IMR-90 (cell line): ENCODE measurements around the gene MYO9B. TPM values are rescaled to one million over a fixed set of nuclear protein-coding genes. Genes with fewer than 3 reads are reported as not detected.

Source experiments
- ATAC-seq: fragments of 200-7000 bp; cut with Tn5 transposase; 2 replicates; pipeline ENCODE4 v1.9.1; 2020; ENCODE audit warnings: low read depth, mild to moderate bottlenecking, moderate library complexity
- BruUV-seq: library from RNA; stranded (reverse); fragments of 400-500 nt; replicated peaks from 2 replicates; lab custom pipeline; 2021; lab: Mats Ljungman, UMichigan
- CTCF ChIA-PET: fragments of 300-600 bp; formaldehyde crosslinking; extraction: SDS; loops from one replicate; lab custom pipeline; 2021; ENCODE audit warnings: antibody characterized with exemption; lab: Yijun Ruan, JAX
- POLR2A ChIA-PET: fragments of 300-600 bp; sonication (Branson Sonifier 250); formaldehyde crosslinking; loops from one replicate; lab custom pipeline; 2022; ENCODE audit warnings: antibody characterized with exemption; ENCODE audit not compliant: unreplicated experiment; lab: Charles Lee
- DNase-seq: peaks from one replicate; pipeline ENCODE4 v3.0.0; 2013
- H2AFZ ChIP-seq: replicated peaks from 2 replicates; pipeline ENCODE3; 2013; ENCODE audit warnings: low read length, mild to moderate bottlenecking; ENCODE audit not compliant: poor library complexity
- H2AK5ac ChIP-seq: 2 replicates; pipeline ENCODE4 v1.6.1; 2013; ENCODE audit warnings: low read depth, low read length, inconsistent platforms
- H2AK9ac ChIP-seq: replicated peaks from 2 replicates; pipeline ENCODE3; 2013; ENCODE audit warnings: mild to moderate bottlenecking, low read depth, low read length, moderate library complexity; ENCODE audit not compliant: poor library complexity
- H2BK120ac ChIP-seq: 2 replicates; pipeline ENCODE4 v1.6.1; 2013; ENCODE audit warnings: low read depth, low read length, inconsistent platforms
- H2BK15ac ChIP-seq: 3 replicates; pipeline ENCODE4 v1.6.1; 2013; ENCODE audit warnings: low read depth, low read length, inconsistent platforms
- H2BK20ac ChIP-seq: 2 replicates; pipeline ENCODE4 v1.6.1; 2013; ENCODE audit warnings: low read depth, mild to moderate bottlenecking, inconsistent platforms, low read length, moderate library complexity
- H2BK5ac ChIP-seq: 2 replicates; pipeline ENCODE4 v1.6.1; 2013; ENCODE audit warnings: mild to moderate bottlenecking, low read depth, low read length, inconsistent platforms; ENCODE audit not compliant: poor library complexity, severe bottlenecking
- H3K14ac ChIP-seq: replicated peaks from 2 replicates; pipeline ENCODE4 v1.6.1; 2013; ENCODE audit warnings: low read depth, low read length, inconsistent platforms
- H3K18ac ChIP-seq: 2 replicates; pipeline ENCODE4 v1.6.1; 2013; ENCODE audit warnings: low read depth, low read length, control low read depth
- H3K23ac ChIP-seq: 2 replicates; pipeline ENCODE4 v1.6.1; 2013; ENCODE audit warnings: low read depth, low read length, inconsistent platforms
- H3K27ac ChIP-seq: 2 replicates; pipeline ENCODE4 v1.5.1; 2013; ENCODE audit warnings: mild to moderate bottlenecking, control low read depth, low read length; ENCODE audit not compliant: insufficient read depth
- H3K27me3 ChIP-seq: 2 replicates; pipeline ENCODE4 v1.6.1; 2013; ENCODE audit warnings: low read length; ENCODE audit not compliant: control insufficient read depth, insufficient read depth
- H3K36me3 ChIP-seq: 2 replicates; pipeline ENCODE4 v1.6.1; 2013; ENCODE audit warnings: low read length, mixed read lengths; ENCODE audit not compliant: control insufficient read depth, insufficient read depth
- H3K4ac ChIP-seq: 2 replicates; pipeline ENCODE4 v1.6.1; 2013; ENCODE audit warnings: low read depth, low read length, inconsistent platforms
- H3K4me1 ChIP-seq: 2 replicates; pipeline ENCODE4 v1.6.1; 2013; ENCODE audit warnings: low read length, mixed read lengths; ENCODE audit not compliant: control insufficient read depth, insufficient read depth
- H3K4me2 ChIP-seq: 2 replicates; pipeline ENCODE4 v1.6.1; 2013; ENCODE audit warnings: low read depth, mild to moderate bottlenecking, control low read depth, low read length, moderate library complexity
- H3K4me3 ChIP-seq: 2 replicates; pipeline ENCODE4 v1.5.1; 2013; ENCODE audit warnings: low read depth, mild to moderate bottlenecking, control low read depth, low read length, moderate library complexity; ENCODE audit not compliant: insufficient read depth
- H3K56ac ChIP-seq: 2 replicates; pipeline ENCODE4 v1.6.1; 2013; ENCODE audit warnings: low read length, inconsistent platforms; ENCODE audit not compliant: insufficient read depth; ENCODE audit errors: extremely low read depth
- H3K79me1 ChIP-seq, 2 experiments: 2 replicates each; pipeline ENCODE4 v1.6.1; 2013; ENCODE audit warnings: low read length in 2 of 2, inconsistent platforms in 1 of 2, low read depth in 1 of 2
- H3K9ac ChIP-seq: 2 replicates; pipeline ENCODE4 v1.6.1; 2013; ENCODE audit warnings: low read depth, low read length, control low read depth
- H3K9me1 ChIP-seq: 2 replicates; pipeline ENCODE4 v1.6.1; 2013; ENCODE audit warnings: low read length, inconsistent platforms; ENCODE audit not compliant: insufficient read depth
- H3K9me3 ChIP-seq: 2 replicates; pipeline ENCODE4 v1.6.1; 2013; ENCODE audit warnings: low read length; ENCODE audit not compliant: control insufficient read depth, insufficient read depth
- H4K20me1 ChIP-seq: 2 replicates; pipeline ENCODE4 v1.6.1; 2013; ENCODE audit warnings: low read length, inconsistent platforms; ENCODE audit not compliant: insufficient read depth
- H4K5ac ChIP-seq: 2 replicates; pipeline ENCODE4 v1.6.1; 2013; ENCODE audit warnings: mild to moderate bottlenecking, low read depth, low read length, control low read depth
- H4K8ac ChIP-seq, 2 experiments: 2 replicates each; pipeline ENCODE4 v1.6.1; 2013; ENCODE audit warnings: low read depth in 2 of 2, low read length in 2 of 2, control low read depth in 1 of 2, inconsistent platforms in 1 of 2
- H4K91ac ChIP-seq: 2 replicates; pipeline ENCODE4 v1.6.1; 2013; ENCODE audit warnings: low read depth, low read length, inconsistent platforms; ENCODE audit not compliant: insufficient read depth
- CEBPB ChIP-seq: IDR thresholded peaks from 2 replicates; pipeline ENCODE4 v1.6.1; 2012; ENCODE audit warnings: low read depth, low read length, improper control_type of control experiment
- CHD1 ChIP-seq: IDR thresholded peaks from 2 replicates; pipeline ENCODE4 v1.6.1; 2012; ENCODE audit warnings: low read depth, low read length, improper control_type of control experiment
- FOS ChIP-seq: fragments of 150-350 bp; IDR thresholded peaks from 2 replicates; pipeline ENCODE4 v1.6.1; 2016; ENCODE audit warnings: low read depth, low read length
- MAFK ChIP-seq: IDR thresholded peaks from 2 replicates; pipeline ENCODE4 v1.6.1; 2012; ENCODE audit warnings: low read depth, low read length, improper control_type of control experiment
- MAZ ChIP-seq: IDR thresholded peaks from 2 replicates; pipeline ENCODE4 v1.6.1; 2012; ENCODE audit warnings: low read depth, mild to moderate bottlenecking, low read length, improper control_type of control experiment, moderate library complexity, borderline replicate concordance
- MXI1 ChIP-seq: IDR thresholded peaks from 2 replicates; pipeline ENCODE4 v1.6.1; 2012; ENCODE audit warnings: low read depth, mild to moderate bottlenecking, low read length, moderate library complexity, borderline replicate concordance
- NFE2L2 ChIP-seq: fragments of 150-350 bp; IDR thresholded peaks from 2 replicates; pipeline ENCODE4 v1.6.1; 2016; ENCODE audit warnings: low read depth, mild to moderate bottlenecking, low read length
- POLR2A ChIP-seq: IDR thresholded peaks from 2 replicates; pipeline ENCODE4 v1.6.1; 2012; ENCODE audit warnings: mild to moderate bottlenecking, low read depth, low read length
- RAD21 ChIP-seq: IDR thresholded peaks from 2 replicates; pipeline ENCODE4 v1.6.1; 2012; ENCODE audit warnings: low read length, improper control_type of control experiment
- RCOR1 ChIP-seq: IDR thresholded peaks from 2 replicates; pipeline ENCODE4 v1.6.1; 2012; ENCODE audit warnings: mild to moderate bottlenecking, low read length, improper control_type of control experiment; ENCODE audit not compliant: insufficient replicate concordance
- RFX5 ChIP-seq: IDR thresholded peaks from 2 replicates; pipeline ENCODE4 v1.8.0; 2012; ENCODE audit warnings: low read depth, mild to moderate bottlenecking, low read length, moderate library complexity
- SMC3 ChIP-seq: fragments of 150-350 bp; IDR thresholded peaks from 2 replicates; pipeline ENCODE4 v1.6.1; 2016; ENCODE audit warnings: low read depth, mild to moderate bottlenecking, antibody characterized with exemption, low read length, moderate library complexity
- WGBS, 2 experiments: methylation state at CpG; one replicate each; pipeline versions ENCODE4 v1.1.5 to v1.1.7; 2013; ENCODE audit warnings: missing lambda C conversion rate in 2 of 2; ENCODE audit not compliant: insufficient read length in 1 of 2; ENCODE audit errors: extremely low coverage in 2 of 2; 5-methylcytosine and 5-hydroxymethylcytosine counted together
- dilution Hi-C: fragments of 300-500 bp; cut with HindIII; formaldehyde crosslinking; loops from one replicate; pipeline ENCODE4 v1.14.3; 2018; ENCODE audit warnings: low sequenced_read_pairs; ENCODE audit not compliant: unreplicated experiment
- in situ Hi-C: fragments of 300-500 bp; cut with MboI; formaldehyde crosslinking; loops from 3 replicates; pipeline ENCODE4 v1.14.3; 2019; ENCODE audit warnings: low sequenced_read_pairs, inconsistent platforms, mixed read lengths
- intact Hi-C: fragments of 100-400 bp; cut with micrococcal nuclease; formaldehyde crosslinking; loops from 2 replicates; pipeline ENCODE4 v1.10.0; 2022
- polyA plus RNA-seq, 3 experiments: library from polyadenylated mRNA; depleted of rRNA; stranded (reverse); fragments of >200 nt; gene quantifications; 2 replicates each; pipeline ENCODE4 v1.2.3, GENCODE V29; 2012; ENCODE audit warnings: low replicate concordance in 1 of 3
- total RNA-seq: library from RNA; depleted of rRNA; stranded (reverse); fragments of >200 nt; gene quantifications from 2 replicates; pipeline ENCODE4 v1.2.3, GENCODE V29; 2012
- TF ChIP-seq, protein P1 (sequence below): conservative IDR thresholded peaks from 2 replicates; pipeline ENCODE4 v1.5.1; 2012; ENCODE audit warnings: mild to moderate bottlenecking, low read depth, low read length, improper control_type of control experiment
- TF ChIP-seq, protein P2 (sequence below): fragments of 150-350 bp; IDR thresholded peaks from 2 replicates; pipeline ENCODE4 v1.6.1; 2016; ENCODE audit warnings: low read depth, mild to moderate bottlenecking, low read length, moderate library complexity, borderline replicate concordance
- TF ChIP-seq, protein P3 (sequence below): fragments of 150-350 bp; IDR thresholded peaks from 2 replicates; pipeline ENCODE4 v1.6.1; 2017; ENCODE audit warnings: mild to moderate bottlenecking, antibody characterized with exemption, low read length, low read depth

The MYO9B gene
- total and polyA plus RNA-seq, 2 of the 4 experiments (the other 2 are of a cell fraction): 61.8 to 77.8 TPM

DNA sequence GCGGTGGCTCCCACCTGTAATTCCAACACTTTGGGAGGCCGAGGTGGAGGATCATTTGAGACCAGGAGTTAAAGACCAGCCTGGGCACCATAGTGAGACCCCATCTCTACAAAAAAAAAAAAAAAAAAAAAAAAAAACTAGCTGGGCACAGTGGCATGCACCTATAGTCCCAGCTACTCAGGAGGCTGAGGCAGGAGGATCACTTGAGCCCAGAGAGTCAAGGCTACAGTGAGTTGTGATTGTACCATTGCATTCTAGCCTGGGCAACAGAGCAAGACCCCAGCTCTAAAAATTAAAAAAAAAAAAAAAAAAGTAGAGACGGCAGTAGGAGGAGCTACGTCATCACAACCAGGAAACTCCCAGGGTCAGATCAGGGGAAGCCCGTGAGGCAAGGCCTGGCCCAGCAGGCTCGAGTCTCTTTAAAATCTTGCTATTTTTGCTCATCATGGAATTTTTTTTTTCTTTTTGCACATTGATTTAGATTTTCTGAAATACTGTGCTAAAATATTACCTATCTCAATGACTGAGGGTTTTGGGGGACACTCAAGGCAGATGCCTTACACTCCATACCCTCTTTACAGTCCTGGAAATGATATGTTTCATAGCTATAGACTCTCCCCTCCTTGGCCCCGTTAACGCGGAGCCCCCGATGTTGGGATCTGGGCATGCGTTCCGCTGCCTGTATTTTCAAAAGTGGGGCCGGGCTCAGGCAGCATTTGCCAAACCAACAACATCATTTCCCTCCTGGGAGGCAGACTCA lies 95.1 kb downstream of the MYO9B start:
- Histone ChIP-seq H4K8ac (no peak overlapping the region), H3K79me1 (peaks cover 16 to 25% of the 10 kb centered on the region in 2 experiments), H2BK120ac (no peak overlapping the region), H2BK20ac (no peak overlapping the region), H2AK5ac (no peak overlapping the region), H3K4me3 (no peak overlapping the region), H3K9me3 (no peaks in the 10 kb centered on the region), H3K56ac (no peak overlapping the region), H3K36me3 (peaks cover 66% of the 10 kb centered on the region), H3K27ac (no peak overlapping the region), H3K14ac (no peak overlapping the region), H3K4me1 (peaks cover 4% of the 10 kb centered on the region; the same call in 1 of the 2 replicates), H2AK9ac (no peak overlapping the region), H4K5ac (no peak overlapping the region), H3K9me1 (peaks cover 3% of the 10 kb centered on the region; the same call in 1 of the 2 replicates), H2BK5ac (no peak overlapping the region), H4K20me1 (peaks cover 11% of the 10 kb centered on the region; the same call in 1 of the 2 replicates), H2AFZ (no peak overlapping the region), H3K27me3 (no peaks in the 10 kb centered on the region), H4K91ac (no peak overlapping the region), H2BK15ac (no peak overlapping the region), H3K23ac (no peak overlapping the region), H3K4ac (no peak overlapping the region), H3K9ac (no peak overlapping the region), H3K18ac (no peak overlapping the region), H3K4me2 (no peak overlapping the region)
- DNase-seq: no peak
- dilution Hi-C loops (no loop called here), in situ Hi-C loops (no loop called here), intact Hi-C loops (no loop called here)
- POLR2A ChIA-PET: no interaction called here
- CTCF ChIA-PET: no interaction called here
- BruUV-seq: no TSS peak
- no peak for ATAC-seq
- 82% methylated on average over 2 of the region's 13 CpGs; no CpG with 5 or more reads in 1 of the 2 experiments for WGBS, 2 experiments
- TF ChIP-seq NFE2L2: no peak
- TF ChIP-seq FOS: no peak
- TF ChIP-seq MXI1: no peak
- no peak for TF ChIP-seq SMC3
- no peak for TF ChIP-seq CEBPB
- TF ChIP-seq CHD1: no peak
- TF ChIP-seq RAD21: no peak
- no peak for TF ChIP-seq MAZ
- no peak for TF ChIP-seq RFX5
- TF ChIP-seq, protein P1, sequence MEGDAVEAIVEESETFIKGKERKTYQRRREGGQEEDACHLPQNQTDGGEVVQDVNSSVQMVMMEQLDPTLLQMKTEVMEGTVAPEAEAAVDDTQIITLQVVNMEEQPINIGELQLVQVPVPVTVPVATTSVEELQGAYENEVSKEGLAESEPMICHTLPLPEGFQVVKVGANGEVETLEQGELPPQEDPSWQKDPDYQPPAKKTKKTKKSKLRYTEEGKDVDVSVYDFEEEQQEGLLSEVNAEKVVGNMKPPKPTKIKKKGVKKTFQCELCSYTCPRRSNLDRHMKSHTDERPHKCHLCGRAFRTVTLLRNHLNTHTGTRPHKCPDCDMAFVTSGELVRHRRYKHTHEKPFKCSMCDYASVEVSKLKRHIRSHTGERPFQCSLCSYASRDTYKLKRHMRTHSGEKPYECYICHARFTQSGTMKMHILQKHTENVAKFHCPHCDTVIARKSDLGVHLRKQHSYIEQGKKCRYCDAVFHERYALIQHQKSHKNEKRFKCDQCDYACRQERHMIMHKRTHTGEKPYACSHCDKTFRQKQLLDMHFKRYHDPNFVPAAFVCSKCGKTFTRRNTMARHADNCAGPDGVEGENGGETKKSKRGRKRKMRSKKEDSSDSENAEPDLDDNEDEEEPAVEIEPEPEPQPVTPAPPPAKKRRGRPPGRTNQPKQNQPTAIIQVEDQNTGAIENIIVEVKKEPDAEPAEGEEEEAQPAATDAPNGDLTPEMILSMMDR: no peak
- TF ChIP-seq POLR2A: no peak
- TF ChIP-seq, protein P2, sequence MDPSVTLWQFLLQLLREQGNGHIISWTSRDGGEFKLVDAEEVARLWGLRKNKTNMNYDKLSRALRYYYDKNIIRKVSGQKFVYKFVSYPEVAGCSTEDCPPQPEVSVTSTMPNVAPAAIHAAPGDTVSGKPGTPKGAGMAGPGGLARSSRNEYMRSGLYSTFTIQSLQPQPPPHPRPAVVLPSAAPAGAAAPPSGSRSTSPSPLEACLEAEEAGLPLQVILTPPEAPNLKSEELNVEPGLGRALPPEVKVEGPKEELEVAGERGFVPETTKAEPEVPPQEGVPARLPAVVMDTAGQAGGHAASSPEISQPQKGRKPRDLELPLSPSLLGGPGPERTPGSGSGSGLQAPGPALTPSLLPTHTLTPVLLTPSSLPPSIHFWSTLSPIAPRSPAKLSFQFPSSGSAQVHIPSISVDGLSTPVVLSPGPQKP: no peak
- no peak for TF ChIP-seq RCOR1
- TF ChIP-seq, protein P3, sequence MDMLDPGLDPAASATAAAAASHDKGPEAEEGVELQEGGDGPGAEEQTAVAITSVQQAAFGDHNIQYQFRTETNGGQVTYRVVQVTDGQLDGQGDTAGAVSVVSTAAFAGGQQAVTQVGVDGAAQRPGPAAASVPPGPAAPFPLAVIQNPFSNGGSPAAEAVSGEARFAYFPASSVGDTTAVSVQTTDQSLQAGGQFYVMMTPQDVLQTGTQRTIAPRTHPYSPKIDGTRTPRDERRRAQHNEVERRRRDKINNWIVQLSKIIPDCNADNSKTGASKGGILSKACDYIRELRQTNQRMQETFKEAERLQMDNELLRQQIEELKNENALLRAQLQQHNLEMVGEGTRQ: no peak
- TF ChIP-seq MAFK: no peak
